Stimulated activated CD4-positive, alpha-beta T cell treated with anti-CD3 and anti-CD28 coated beads, Interleukin-4, amount 100 ng/mL, for 4 hours (primary cell): ENCODE data around the gene CHMP3.
"Not testable (repeated sequence)": the region's sequence is repeated elsewhere in the genome, so short reads cannot be mapped to it uniquely, and the experiment has no call there.

ENCODE experiments used
- DNase-seq, 2 experiments: peaks; one replicate each; pipeline ENCODE4 v3.0.0-alpha.2; 2020

Gene CHMP3

GRCh38 chr2:86562922-86563649 lies at the start of gene CHMP3:
TSS of gene CHMP3 (minus strand) at chr2:86563443. CDS start at chr2:86563348, 95 bp downstream.
- DNase-seq: peak; percentile 94 to 98

- DNase-seq: no peak
These were observed 47.6 kb upstream of the CHMP3 start for GRCh38 chr2:86610871-86611270.

- DNase-seq: no peak
These were observed 45.7 kb upstream of the CHMP3 start for GRCh38 chr2:86608832-86609410.

GRCh38 chr2:86603905-86604304 lies 40.7 kb upstream of the CHMP3 start:
- DNase-seq: no peak

- no peak for DNase-seq
These were observed 35.7 kb upstream of the CHMP3 start for GRCh38 chr2:86598966-86599365.

GRCh38 chr2:86596118-86596517 lies 32.9 kb upstream of the CHMP3 start:
- DNase-seq: no peak

- DNase-seq: no peak
These were observed 30.0 kb upstream of the CHMP3 start for GRCh38 chr2:86593266-86593665.

- no peak for DNase-seq
These were observed 29.4 kb upstream of the CHMP3 start for GRCh38 chr2:86592547-86593230.

GRCh38 chr2:86589701-86590100 lies 26.5 kb upstream of the CHMP3 start:
- not testable (repeated sequence) for DNase-seq

GRCh38 chr2:86584151-86584913 lies 21.1 kb upstream of the CHMP3 start:
- no peak for DNase-seq

- no peak for DNase-seq
These were observed 17.3 kb upstream of the CHMP3 start for GRCh38 chr2:86580560-86580959.

GRCh38 chr2:86577817-86578456 lies 14.7 kb upstream of the CHMP3 start:
- DNase-seq: no peak

GRCh38 chr2:86570059-86570458 lies 6.8 kb upstream of the CHMP3 start:
- no peak for DNase-seq

- no peak for DNase-seq
These were observed 3.6 kb upstream of the CHMP3 start for GRCh38 chr2:86566821-86567190.

GRCh38 chr2:86566158-86566820 lies 3.0 kb upstream of the CHMP3 start:
- no peak for DNase-seq

GRCh38 chr2:86563650-86564061 lies 413 bp upstream of the CHMP3 start:
- no peak for DNase-seq

GRCh38 chr2:86562485-86562921 lies 740 bp downstream of the CHMP3 start:
- DNase-seq: no peak

- no peak for DNase-seq
These were observed 5.4 kb downstream of the CHMP3 start for GRCh38 chr2:86557836-86558235.

GRCh38 chr2:86556508-86556907 lies 6.7 kb downstream of the CHMP3 start:
- no peak for DNase-seq

GRCh38 chr2:86552889-86553288 lies 10.4 kb downstream of the CHMP3 start:
- DNase-seq: no peak

- DNase-seq: not testable (repeated sequence)
These were observed 13.1 kb downstream of the CHMP3 start for GRCh38 chr2:86549963-86550725.
